Spleen (tissue), 7 donors: ENCODE measurements around the gene ZNF136.

Source experiments
- POLR2AphosphoS5 ChIP-seq, 3 donors: sonication (generic); formaldehyde crosslinking; IDR thresholded peaks; one replicate each; pipeline ENCODE4 v1.5.1; 2017; ENCODE audit warnings: antibody characterized with exemption in 3 of 3
- TF ChIP-seq, protein P1 (sequence below), 11 experiments: fragments of 200-600 bp in 7 of 11; fragments of 450-650 bp in 4 of 11; sonication (generic) in 4 of 11; IDR thresholded peaks in 8 of 11; conservative IDR thresholded peaks in 3 of 11; 1 replicate in 7 of 11; 2 replicates in 4 of 11; pipeline versions ENCODE4 v1.4.0 to v1.8.0; 2016 to 2021; ENCODE audit warnings: antibody characterized with exemption in 11 of 11, inconsistent platforms in 4 of 11, mild to moderate bottlenecking in 1 of 11
- donor health status: DM: no; HTN: no; CAD: no; lungs with moderate emphysema.
- donor health status: DM: no; HTN: no; CAD: no.
- donor health status: DM: no; HTN: no; CAD: no.

DNA sequence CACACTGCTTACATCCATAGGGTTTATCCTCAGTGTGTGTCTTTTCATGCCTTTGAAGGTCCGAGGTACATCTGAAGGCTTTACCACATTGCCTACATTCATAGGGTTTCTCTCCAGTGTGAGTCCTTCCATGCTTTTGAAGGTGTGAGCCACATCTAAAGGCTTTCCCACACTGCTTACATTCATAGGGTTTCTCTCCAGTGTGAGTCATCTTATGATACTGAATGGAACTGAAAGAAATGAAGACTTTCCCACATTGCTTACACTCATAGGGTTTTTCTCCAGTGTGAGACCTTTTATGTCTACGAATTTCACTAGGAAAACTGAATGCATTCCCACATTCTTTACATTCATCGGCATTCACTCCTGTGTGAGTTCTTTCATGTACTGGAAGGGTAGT, 29.8 kb upstream of the ZNF136 start:
- TF ChIP-seq, protein P1, sequence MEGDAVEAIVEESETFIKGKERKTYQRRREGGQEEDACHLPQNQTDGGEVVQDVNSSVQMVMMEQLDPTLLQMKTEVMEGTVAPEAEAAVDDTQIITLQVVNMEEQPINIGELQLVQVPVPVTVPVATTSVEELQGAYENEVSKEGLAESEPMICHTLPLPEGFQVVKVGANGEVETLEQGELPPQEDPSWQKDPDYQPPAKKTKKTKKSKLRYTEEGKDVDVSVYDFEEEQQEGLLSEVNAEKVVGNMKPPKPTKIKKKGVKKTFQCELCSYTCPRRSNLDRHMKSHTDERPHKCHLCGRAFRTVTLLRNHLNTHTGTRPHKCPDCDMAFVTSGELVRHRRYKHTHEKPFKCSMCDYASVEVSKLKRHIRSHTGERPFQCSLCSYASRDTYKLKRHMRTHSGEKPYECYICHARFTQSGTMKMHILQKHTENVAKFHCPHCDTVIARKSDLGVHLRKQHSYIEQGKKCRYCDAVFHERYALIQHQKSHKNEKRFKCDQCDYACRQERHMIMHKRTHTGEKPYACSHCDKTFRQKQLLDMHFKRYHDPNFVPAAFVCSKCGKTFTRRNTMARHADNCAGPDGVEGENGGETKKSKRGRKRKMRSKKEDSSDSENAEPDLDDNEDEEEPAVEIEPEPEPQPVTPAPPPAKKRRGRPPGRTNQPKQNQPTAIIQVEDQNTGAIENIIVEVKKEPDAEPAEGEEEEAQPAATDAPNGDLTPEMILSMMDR (IDR thresholded peaks at IDR 0.05 in 8 of 11, conservative IDR thresholded peaks at IDR 0.05 in 3 of 11), result no peak
- no peak for TF ChIP-seq POLR2AphosphoS5 (IDR thresholded peaks at IDR 0.05)
